HepG2 (cell line): ENCODE results near the gene MAPKAPK3. TPM values are rescaled to one million over a fixed set of nuclear protein-coding genes. Genes with fewer than 3 reads are reported as not detected.

Experiments used
- KLF11 ChIP-seq: IDR thresholded peaks from 2 replicates; pipeline ENCODE4 v1.6.1; 2016; ENCODE audit warnings: missing compliant biosample characterization
- MED1 ChIP-seq: sonication (generic); formaldehyde crosslinking; IDR thresholded peaks from 2 replicates; pipeline ENCODE4 v1.4.0; 2020; ENCODE audit warnings: missing genetic modification reagents
- POGK ChIP-seq: sonication (generic); formaldehyde crosslinking; conservative IDR thresholded peaks from 2 replicates; pipeline ENCODE4 v1.8.0; 2022; ENCODE audit warnings: mild to moderate bottlenecking, moderate library complexity, missing genetic modification reagents
- RXRA ChIP-seq: sonication (generic); formaldehyde crosslinking; IDR thresholded peaks from 2 replicates; pipeline ENCODE4 v1.5.1; 2020; ENCODE audit warnings: missing genetic modification reagents
- TRAFD1 ChIP-seq: sonication (generic); formaldehyde crosslinking; IDR thresholded peaks from 2 replicates; pipeline ENCODE4 v1.5.1; 2020; ENCODE audit warnings: missing genetic modification reagents, mild to moderate bottlenecking, borderline replicate concordance
- USF2 ChIP-seq, 2 experiments: sonication (generic) in 1 of 2; formaldehyde crosslinking in 1 of 2; IDR thresholded peaks; 2 replicates each; pipeline versions ENCODE4 v1.5.1 to v1.6.1; 2011 to 2020; ENCODE audit warnings: borderline replicate concordance in 1 of 2, low read depth in 1 of 2, low read length in 1 of 2, mild to moderate bottlenecking in 1 of 2, missing genetic modification reagents in 1 of 2, moderate library complexity in 1 of 2
- ZBTB25 ChIP-seq: IDR thresholded peaks from 2 replicates; pipeline ENCODE4 v1.6.1; 2018; ENCODE audit warnings: missing genetic modification reagents
- ZNF274 ChIP-seq: sonication (generic); formaldehyde crosslinking; IDR thresholded peaks from 2 replicates; pipeline ENCODE4 v1.5.1; 2020; ENCODE audit warnings: mild to moderate bottlenecking, missing genetic modification reagents
- ZNF552 ChIP-seq: sonication (generic); formaldehyde crosslinking; IDR thresholded peaks from 2 replicates; pipeline ENCODE4 v1.9.0; 2022; ENCODE audit warnings: missing genetic modification reagents, mild to moderate bottlenecking, borderline replicate concordance
- ZNF678 ChIP-seq: sonication (generic); formaldehyde crosslinking; IDR thresholded peaks from 2 replicates; pipeline ENCODE4 v1.4.0; 2020; ENCODE audit warnings: mild to moderate bottlenecking, missing genetic modification reagents
- ZZZ3 ChIP-seq: sonication (generic); formaldehyde crosslinking; IDR thresholded peaks from 2 replicates; pipeline ENCODE4 v1.4.0; 2020; ENCODE audit warnings: missing genetic modification reagents, mild to moderate bottlenecking, borderline replicate concordance
- polyA plus RNA-seq, 8 experiments: library from polyadenylated mRNA; depleted of rRNA in 3 of 8; stranded (reverse) in 7 of 8; unstranded in 1 of 8; fragments of >200 nt; fragmentation: Illumina TruSeq in 4 of 8; extraction: Trizol in 4 of 8; gene quantifications; 2 replicates each; pipeline versions ENCODE4 v1.2.1 to v1.2.3, GENCODE V29; 2011 to 2016; ENCODE audit warnings: low read depth in 4 of 8, missing spikeins in 1 of 8, mixed read lengths in 1 of 8; ENCODE audit not compliant: insufficient read depth in 1 of 8
- total RNA-seq, 5 experiments: library from RNA; depleted of rRNA; stranded (reverse); fragments of >200 nt; fragmentation: Illumina TruSeq; extraction: Trizol; gene quantifications; 2 replicates each; pipeline ENCODE4 v1.2.3, GENCODE V29; 2016; ENCODE audit warnings: low read depth in 1 of 5
- TF ChIP-seq, protein P1 (sequence below): sonication (generic); formaldehyde crosslinking; IDR thresholded peaks from 2 replicates; pipeline ENCODE4 v1.4.0; 2020; ENCODE audit warnings: mild to moderate bottlenecking, missing genetic modification reagents, borderline replicate concordance
- TF ChIP-seq, protein P2 (sequence below): sonication (generic); formaldehyde crosslinking; IDR thresholded peaks from 2 replicates; pipeline ENCODE4 v1.8.0; 2022; ENCODE audit warnings: low read depth, missing genetic modification reagents

Gene MAPKAPK3
- total and polyA plus RNA-seq, 2 of the 13 experiments (the other 11 are each of a cell fraction or from before 2014, with no cell fraction given), result 39.9 to 41.2 TPM

GRCh38 chr3:50611464-50612233, 5.3 kb upstream of the MAPKAPK3 start, which contains the start of gene CISH (continued):
- no peak for TF ChIP-seq TRAFD1 (CRISPR knock-in tag)
- peak; percentile 84; the same call in 1 of the 2 replicates for TF ChIP-seq RXRA
- TF ChIP-seq, protein P1, sequence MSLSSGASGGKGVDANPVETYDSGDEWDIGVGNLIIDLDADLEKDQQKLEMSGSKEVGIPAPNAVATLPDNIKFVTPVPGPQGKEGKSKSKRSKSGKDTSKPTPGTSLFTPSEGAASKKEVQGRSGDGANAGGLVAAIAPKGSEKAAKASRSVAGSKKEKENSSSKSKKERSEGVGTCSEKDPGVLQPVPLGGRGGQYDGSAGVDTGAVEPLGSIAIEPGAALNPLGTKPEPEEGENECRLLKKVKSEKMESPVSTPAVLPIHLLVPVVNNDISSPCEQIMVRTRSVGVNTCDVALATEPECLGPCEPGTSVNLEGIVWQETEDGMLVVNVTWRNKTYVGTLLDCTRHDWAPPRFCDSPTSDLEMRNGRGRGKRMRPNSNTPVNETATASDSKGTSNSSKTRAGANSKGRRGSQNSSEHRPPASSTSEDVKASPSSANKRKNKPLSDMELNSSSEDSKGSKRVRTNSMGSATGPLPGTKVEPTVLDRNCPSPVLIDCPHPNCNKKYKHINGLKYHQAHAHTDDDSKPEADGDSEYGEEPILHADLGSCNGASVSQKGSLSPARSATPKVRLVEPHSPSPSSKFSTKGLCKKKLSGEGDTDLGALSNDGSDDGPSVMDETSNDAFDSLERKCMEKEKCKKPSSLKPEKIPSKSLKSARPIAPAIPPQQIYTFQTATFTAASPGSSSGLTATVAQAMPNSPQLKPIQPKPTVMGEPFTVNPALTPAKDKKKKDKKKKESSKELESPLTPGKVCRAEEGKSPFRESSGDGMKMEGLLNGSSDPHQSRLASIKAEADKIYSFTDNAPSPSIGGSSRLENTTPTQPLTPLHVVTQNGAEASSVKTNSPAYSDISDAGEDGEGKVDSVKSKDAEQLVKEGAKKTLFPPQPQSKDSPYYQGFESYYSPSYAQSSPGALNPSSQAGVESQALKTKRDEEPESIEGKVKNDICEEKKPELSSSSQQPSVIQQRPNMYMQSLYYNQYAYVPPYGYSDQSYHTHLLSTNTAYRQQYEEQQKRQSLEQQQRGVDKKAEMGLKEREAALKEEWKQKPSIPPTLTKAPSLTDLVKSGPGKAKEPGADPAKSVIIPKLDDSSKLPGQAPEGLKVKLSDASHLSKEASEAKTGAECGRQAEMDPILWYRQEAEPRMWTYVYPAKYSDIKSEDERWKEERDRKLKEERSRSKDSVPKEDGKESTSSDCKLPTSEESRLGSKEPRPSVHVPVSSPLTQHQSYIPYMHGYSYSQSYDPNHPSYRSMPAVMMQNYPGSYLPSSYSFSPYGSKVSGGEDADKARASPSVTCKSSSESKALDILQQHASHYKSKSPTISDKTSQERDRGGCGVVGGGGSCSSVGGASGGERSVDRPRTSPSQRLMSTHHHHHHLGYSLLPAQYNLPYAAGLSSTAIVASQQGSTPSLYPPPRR, result peak; percentile 54
- TF ChIP-seq, protein P2, sequence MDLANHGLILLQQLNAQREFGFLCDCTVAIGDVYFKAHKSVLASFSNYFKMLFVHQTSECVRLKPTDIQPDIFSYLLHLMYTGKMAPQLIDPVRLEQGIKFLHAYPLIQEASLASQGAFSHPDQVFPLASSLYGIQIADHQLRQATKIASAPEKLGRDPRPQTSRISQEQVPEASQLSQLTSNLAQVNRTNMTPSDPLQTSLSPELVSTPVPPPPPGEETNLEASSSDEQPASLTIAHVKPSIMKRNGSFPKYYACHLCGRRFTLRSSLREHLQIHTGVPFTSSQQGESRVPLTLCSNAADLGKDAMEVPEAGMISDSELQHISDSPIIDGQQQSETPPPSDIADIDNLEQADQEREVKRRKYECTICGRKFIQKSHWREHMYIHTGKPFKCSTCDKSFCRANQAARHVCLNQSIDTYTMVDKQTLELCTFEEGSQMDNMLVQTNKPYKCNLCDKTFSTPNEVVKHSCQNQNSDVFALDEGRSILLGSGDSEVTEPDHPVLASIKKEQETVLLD, result 0 out of 2 replicates have a peak, but pooled peaks have one; percentile 67
- peak; percentile 75; the same call in 1 of the 2 replicates for TF ChIP-seq ZNF678 (CRISPR knock-in tag)
- no peak for TF ChIP-seq KLF11 (CRISPR knock-in tag)
- TF ChIP-seq MED1 (CRISPR knock-in tag), result peak; percentile 66
- no peak for TF ChIP-seq USF2 (IDR thresholded peaks at IDR 0.05; ENCODE audit: low read depth, low read length)
- TF ChIP-seq USF2 (CRISPR knock-in tag; IDR thresholded peaks at IDR 0.05; ENCODE audit: borderline replicate concordance), result no peak
- peak; percentile 68; the same call in 1 of the 2 replicates for TF ChIP-seq POGK (CRISPR knock-in tag)
- TF ChIP-seq ZZZ3, result peak; percentile 61; the same call in 1 of the 2 replicates
- TF ChIP-seq ZBTB25 (CRISPR knock-in tag), result 0 out of 2 replicates have a peak, but pooled peaks have one; percentile 22
- peak; percentile 89; the same call in 1 of the 2 replicates for TF ChIP-seq ZNF552
- TF ChIP-seq ZNF274, result peak; percentile 91
